DOHH2 (cell line): ENCODE data around the gene PTPN4.
A peak's percentile ranks its signal among the peaks of the same experiment; 100 is the strongest.

Source experiments
- H3F3A ChIP-seq: fragments of 200-600 bp; sonication (generic), shearing (Covaris generic); 2 replicates; pipeline ENCODE4 v1.6.0; 2016; ENCODE audit warnings: antibody characterized with exemption, mild to moderate bottlenecking; ENCODE audit not compliant: control insufficient read depth, insufficient read depth
- H3K27ac ChIP-seq: fragments of 200-600 bp; sonication (generic); 2 replicates; pipeline ENCODE4 v1.5.1; 2014; ENCODE audit warnings: low read depth, mild to moderate bottlenecking, low read length, moderate library complexity
- H3K27me3 ChIP-seq: fragments of 200-600 bp; sonication (generic); 2 replicates; pipeline ENCODE4 v1.6.1; 2014; ENCODE audit warnings: mild to moderate bottlenecking, low read length, mixed read lengths; ENCODE audit not compliant: control insufficient read depth
- H3K36me3 ChIP-seq: fragments of 200-600 bp; sonication (generic); 2 replicates; pipeline ENCODE4 v1.6.1; 2014; ENCODE audit warnings: mild to moderate bottlenecking, low read length, moderate library complexity, mixed read lengths; ENCODE audit not compliant: control insufficient read depth
- H3K4me1 ChIP-seq: fragments of 200-600 bp; sonication (generic); 2 replicates; pipeline ENCODE4 v1.6.1; 2014; ENCODE audit warnings: mild to moderate bottlenecking, low read length, mixed read lengths; ENCODE audit not compliant: control insufficient read depth
- H3K4me2 ChIP-seq: fragments of 200-600 bp; sonication (generic); 2 replicates; pipeline ENCODE4 v1.6.0; 2014; ENCODE audit warnings: mild to moderate bottlenecking, low read length, moderate library complexity
- H3K4me3 ChIP-seq: fragments of 200-600 bp; sonication (generic); 2 replicates; pipeline ENCODE4 v1.5.1; 2014; ENCODE audit warnings: mild to moderate bottlenecking, low read length, mixed read lengths
- H3K79me2 ChIP-seq: fragments of 200-600 bp; sonication (generic); 2 replicates; pipeline ENCODE4 v1.6.1; 2014; ENCODE audit warnings: mild to moderate bottlenecking, low read length, mixed read lengths; ENCODE audit not compliant: control insufficient read depth
- H3K9me2 ChIP-seq: fragments of 200-600 bp; sonication (generic); replicated peaks from 2 replicates; pipeline ENCODE4 v1.6.1; 2014; ENCODE audit warnings: mild to moderate bottlenecking, low read length, mixed read lengths; ENCODE audit not compliant: control insufficient read depth
- H3K9me3 ChIP-seq: fragments of 200-600 bp; sonication (generic); 2 replicates; pipeline ENCODE4 v1.6.1; 2014; ENCODE audit warnings: antibody characterized with exemption, low read length, mixed read lengths; ENCODE audit not compliant: control insufficient read depth, insufficient read depth
- H4K20me1 ChIP-seq: fragments of 200-600 bp; sonication (generic); 2 replicates; pipeline ENCODE4 v1.6.0; 2014; ENCODE audit warnings: low read depth, mild to moderate bottlenecking, antibody characterized with exemption, low read length, moderate library complexity; ENCODE audit not compliant: control insufficient read depth, insufficient read depth
- EZH2phosphoT487 ChIP-seq: fragments of 200-600 bp; sonication (generic); IDR thresholded peaks from 2 replicates; pipeline ENCODE4 v1.6.1; 2017; ENCODE audit warnings: borderline replicate concordance, mild to moderate bottlenecking, antibody characterized with exemption, low read length, moderate library complexity, mixed read lengths
- TF ChIP-seq, protein P1 (sequence below): fragments of 200-600 bp; sonication (generic); IDR thresholded peaks from one replicate; pipeline ENCODE4 v1.5.1; 2014; ENCODE audit warnings: antibody characterized with exemption, mild to moderate bottlenecking, low read depth, low read length; ENCODE audit not compliant: poor library complexity, severe bottlenecking

PTPN4 gene

DNA sequence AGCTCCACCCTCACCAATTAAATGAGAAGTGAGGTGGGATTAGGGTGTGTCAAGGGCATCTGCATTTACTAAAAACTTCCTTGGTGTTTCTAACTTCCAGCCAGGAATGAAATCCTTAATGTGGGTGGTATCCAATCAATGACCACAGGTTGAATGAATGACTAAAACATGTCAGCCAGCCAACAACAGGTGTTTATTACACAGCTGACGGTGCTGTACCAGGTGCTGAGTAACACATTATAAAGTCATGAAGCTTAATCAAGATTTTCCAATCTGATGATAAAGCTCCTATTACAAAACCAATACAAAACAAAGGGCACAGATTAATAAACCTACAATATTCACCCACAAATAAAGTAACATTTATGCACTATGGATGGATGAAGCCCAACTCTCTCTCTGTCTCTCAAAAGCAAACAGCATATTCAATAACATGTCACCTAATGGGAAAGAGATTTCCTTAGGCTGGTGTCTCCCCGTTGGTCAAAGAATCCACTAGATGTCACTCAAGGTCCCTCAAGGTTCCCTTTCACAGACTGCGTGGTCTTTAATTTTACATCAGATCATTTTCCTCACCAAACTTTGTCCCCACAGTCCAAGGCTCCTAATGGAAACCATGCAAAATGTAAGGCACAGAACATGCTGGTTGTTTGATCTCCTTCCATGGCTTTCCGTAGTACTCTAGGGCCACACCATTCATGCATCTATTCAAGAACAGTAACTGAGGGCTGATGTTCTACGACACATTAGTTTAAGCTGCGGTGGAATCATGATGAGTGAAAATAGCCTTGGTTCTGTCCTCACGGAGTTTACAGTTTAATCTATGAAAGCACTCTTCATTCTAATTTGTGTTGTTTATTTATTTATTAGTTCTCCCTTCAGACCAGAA lies 6.4 kb upstream of the PTPN4 start:
- Histone ChIP-seq H3K4me2 (no peak overlapping the region), H3K9me3 (no peaks in the 10 kb centered on the region), H3K79me2 (no peaks in the 10 kb centered on the region), H3K36me3 (no peaks in the 10 kb centered on the region), H3K4me1 (no peaks in the 10 kb centered on the region), H3K27me3 (peaks cover 33% of the 10 kb centered on the region), H3F3A (peaks cover 3% of the 10 kb centered on the region; the same call in 1 of the 2 replicates), H3K9me2 (no peaks in the 10 kb centered on the region), H3K4me3 (no peak overlapping the region), H4K20me1 (no peaks in the 10 kb centered on the region), H3K27ac (no peak overlapping the region)
- TF ChIP-seq, protein P1, sequence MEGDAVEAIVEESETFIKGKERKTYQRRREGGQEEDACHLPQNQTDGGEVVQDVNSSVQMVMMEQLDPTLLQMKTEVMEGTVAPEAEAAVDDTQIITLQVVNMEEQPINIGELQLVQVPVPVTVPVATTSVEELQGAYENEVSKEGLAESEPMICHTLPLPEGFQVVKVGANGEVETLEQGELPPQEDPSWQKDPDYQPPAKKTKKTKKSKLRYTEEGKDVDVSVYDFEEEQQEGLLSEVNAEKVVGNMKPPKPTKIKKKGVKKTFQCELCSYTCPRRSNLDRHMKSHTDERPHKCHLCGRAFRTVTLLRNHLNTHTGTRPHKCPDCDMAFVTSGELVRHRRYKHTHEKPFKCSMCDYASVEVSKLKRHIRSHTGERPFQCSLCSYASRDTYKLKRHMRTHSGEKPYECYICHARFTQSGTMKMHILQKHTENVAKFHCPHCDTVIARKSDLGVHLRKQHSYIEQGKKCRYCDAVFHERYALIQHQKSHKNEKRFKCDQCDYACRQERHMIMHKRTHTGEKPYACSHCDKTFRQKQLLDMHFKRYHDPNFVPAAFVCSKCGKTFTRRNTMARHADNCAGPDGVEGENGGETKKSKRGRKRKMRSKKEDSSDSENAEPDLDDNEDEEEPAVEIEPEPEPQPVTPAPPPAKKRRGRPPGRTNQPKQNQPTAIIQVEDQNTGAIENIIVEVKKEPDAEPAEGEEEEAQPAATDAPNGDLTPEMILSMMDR: peak; percentile 72
- TF ChIP-seq EZH2phosphoT487: no peak

DNA sequence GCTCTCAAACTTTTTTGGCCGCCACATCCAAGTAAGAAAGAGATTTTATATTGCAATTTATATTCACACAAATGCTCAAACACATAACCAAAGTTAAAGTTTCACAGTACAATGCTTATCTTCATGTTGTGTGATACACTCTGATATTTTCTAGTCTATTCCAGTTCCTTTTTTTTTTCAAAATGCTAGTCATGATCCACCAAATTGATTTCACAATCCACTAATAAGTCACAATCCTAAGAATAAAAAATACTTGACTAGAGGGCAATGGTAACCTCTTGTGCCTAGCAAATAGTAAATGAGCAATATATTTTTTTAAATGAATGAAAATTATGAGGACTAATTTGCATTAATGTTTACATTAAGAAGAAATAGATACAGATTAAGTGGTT lies 5.8 kb upstream of the PTPN4 start:
- Histone ChIP-seq H3K27me3 (peaks cover 29% of the 10 kb centered on the region), H3K9me3 (no peaks in the 10 kb centered on the region), H3K27ac (no peak overlapping the region), H3K9me2 (no peaks in the 10 kb centered on the region), H3K36me3 (no peaks in the 10 kb centered on the region), H4K20me1 (no peaks in the 10 kb centered on the region), H3K4me3 (no peak overlapping the region), H3K4me1 (peaks cover 3% of the 10 kb centered on the region), H3K79me2 (no peaks in the 10 kb centered on the region), H3K4me2 (no peak overlapping the region), H3F3A (peaks cover 3% of the 10 kb centered on the region; the same call in 1 of the 2 replicates)
- TF ChIP-seq, protein P1: no peak
- no peak for TF ChIP-seq EZH2phosphoT487

DNA sequence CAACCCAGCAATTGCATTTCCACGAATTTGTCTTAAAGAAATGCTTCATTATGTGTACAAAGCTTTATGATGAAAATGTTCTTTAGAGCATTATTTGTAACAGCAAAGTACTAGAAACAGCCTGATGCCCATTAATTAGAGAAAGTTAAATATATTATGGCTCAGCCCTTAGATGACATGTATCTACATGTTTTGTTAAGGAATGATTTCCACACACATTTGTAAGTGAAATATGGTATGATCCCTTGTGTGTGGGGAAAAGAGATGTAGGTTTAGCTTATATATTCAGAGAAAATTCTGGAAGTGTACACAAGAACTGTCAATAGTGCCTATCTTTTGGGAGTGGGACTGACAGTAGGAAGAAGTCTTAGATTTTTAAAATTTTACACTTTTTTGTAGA lies 3.8 kb upstream of the PTPN4 start:
- Histone ChIP-seq H4K20me1 (no peaks in the 10 kb centered on the region), H3K4me1 (peaks cover 8% of the 10 kb centered on the region), H3K79me2 (peaks cover 8% of the 10 kb centered on the region), H3K36me3 (no peaks in the 10 kb centered on the region), H3K4me2 (no peak overlapping the region), H3K9me3 (no peaks in the 10 kb centered on the region), H3K27ac (no peak overlapping the region), H3F3A (peaks cover 3% of the 10 kb centered on the region; the same call in 1 of the 2 replicates), H3K27me3 (peaks cover 22% of the 10 kb centered on the region), H3K9me2 (no peaks in the 10 kb centered on the region), H3K4me3 (no peak overlapping the region)
- TF ChIP-seq, protein P1: no peak
- TF ChIP-seq EZH2phosphoT487: no peak
